Left lobe of liver (tissue), 2 donors: ENCODE data around the gene AMH. TPM values are rescaled to one million over a fixed set of nuclear protein-coding genes. Genes with fewer than 3 reads are reported as not detected.

Source experiments
- ATAC-seq: fragments of 200-7000 bp; cut with Tn5 transposase; one replicate; pipeline ENCODE4 v1.9.1; 2020; ENCODE audit warnings: mild to moderate bottlenecking, moderate library complexity
- DNase-seq: peaks from one replicate; pipeline ENCODE4 v3.0.0-alpha.2; 2020; ENCODE audit warnings: low spot score
- total RNA-seq: library from RNA; stranded (reverse); gene quantifications from one replicate; pipeline ENCODE4 v1.2.1, GENCODE V29; 2021
- donor health status: DM: no; HTN: no; CAD: no; lungs with moderate emphysema.
- donor health status: DM: no; HTN: yes; CAD: no.

Gene AMH
- total RNA-seq, 1 donor from 2014 or later, result 0.93 TPM

- DNase-seq (no peak), ATAC-seq (no peak)
Measured at GRCh38 chr19:2247433-2248101, 1.6 kb upstream of the AMH start.

- no peak for DNase-seq
- no peak for ATAC-seq
Measured at GRCh38 chr19:2248136-2249009, 750 bp upstream of the AMH start.

GRCh38 chr19:2249880-2250765, 1.0 kb downstream of the AMH start:
- ATAC-seq (peak; percentile 9), DNase-seq (no peak)

GRCh38 chr19:2250766-2251105, 1.6 kb downstream of the AMH start:
- DNase-seq (no peak), ATAC-seq (peak; percentile 23)

- ATAC-seq, result no peak
- DNase-seq, result no peak
Measured at GRCh38 chr19:2251106-2252054, 2.3 kb downstream of the AMH start.

GRCh38 chr19:2252055-2252796, 3.1 kb downstream of the AMH start:
- DNase-seq, result no peak
- no peak for ATAC-seq

- no peak for ATAC-seq
Measured at GRCh38 chr19:2252797-2253105, 3.6 kb downstream of the AMH start.

GRCh38 chr19:2253106-2254063, 4.3 kb downstream of the AMH start:
- DNase-seq, result no peak
- no peak for ATAC-seq

More at GRCh38 chr19:2252797-2253105, 3.6 kb downstream of the AMH start:
- DNase-seq, result no peak

GRCh38 chr19:2254064-2254872, 5.1 kb downstream of the AMH start:
- ATAC-seq (no peak), DNase-seq (no peak)

GRCh38 chr19:2255112-2255845, 6.2 kb downstream of the AMH start:
- ATAC-seq, result no peak
- no peak for DNase-seq

GRCh38 chr19:2255982-2256685, 7.0 kb downstream of the AMH start, which contains the start of gene JSRP1:
Gene JSRP1, minus strand, starts transcription at chr19:2256417. Its CDS starts 1,103 bp downstream, at chr19:2255314.
- DNase-seq (no peak), ATAC-seq (no peak)

GRCh38 chr19:2259336-2259735, 10.2 kb downstream of the AMH start:
- ATAC-seq (no peak), DNase-seq (no peak)

GRCh38 chr19:2260341-2260805, 11.2 kb downstream of the AMH start:
- no peak for DNase-seq
- no peak for ATAC-seq

GRCh38 chr19:2261438-2262172, 12.5 kb downstream of the AMH start:
- peak; percentile 36 for ATAC-seq
- no peak for DNase-seq
